ENCODE data around the gene PGF. TPM values are rescaled to one million over a fixed set of nuclear protein-coding genes. Genes with fewer than 3 reads are reported as not detected.

The PGF gene
- total and polyA plus RNA-seq, 4 donors = 7.6 to 33.7 (median 22.7) TPM

DNA sequence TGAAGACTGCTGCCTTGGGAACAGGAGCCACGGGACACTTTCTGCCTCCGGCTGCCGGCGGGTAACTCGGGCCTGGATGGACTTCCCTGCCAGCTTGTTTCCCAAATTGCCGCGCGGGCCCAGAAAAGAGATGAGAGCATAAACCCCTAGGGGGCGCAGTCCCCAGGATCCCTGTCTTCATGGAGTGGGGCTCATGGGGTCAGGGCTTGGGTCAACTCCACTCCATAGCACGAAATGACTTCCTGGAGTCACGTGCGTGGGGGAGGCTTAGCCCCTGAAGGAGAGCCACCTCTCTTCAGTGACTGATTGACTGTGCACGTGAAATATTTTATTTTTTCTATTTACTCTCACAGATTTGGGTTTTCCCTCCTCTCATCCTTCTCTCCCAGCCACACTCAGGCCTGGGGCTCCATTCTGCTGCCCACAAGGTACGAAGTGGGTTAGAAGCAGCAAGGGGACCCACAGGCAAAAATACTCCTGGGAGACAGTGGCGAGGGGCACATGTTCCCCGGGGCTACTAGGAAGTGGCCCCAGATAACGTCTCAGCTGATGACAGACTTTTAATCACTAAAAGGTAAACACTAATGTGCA, 10.0 kb downstream of the PGF start:
- Histone ChIP-seq H3K4me3 (ENCODE audit: low read length in 2 of 2) (no peak overlapping the region), H3K27me3 (ENCODE audit: control insufficient read depth in 1 of 2, insufficient read depth in 2 of 2, low read length in 1 of 2) (no peaks in the 10 kb centered on the region), H3K4me1 (ENCODE audit: control insufficient read depth in 1 of 2, insufficient read depth in 2 of 2, low read length in 2 of 2) (no peaks in the 10 kb centered on the region), H3K36me3 (ENCODE audit: control insufficient read depth in 1 of 2, insufficient read depth in 2 of 2, low read length in 1 of 2) (no peaks in the 10 kb centered on the region), H3K27ac (ENCODE audit: low read depth in 1 of 2, low read length in 2 of 2) (no peak overlapping the region), H3K9me3 (ENCODE audit: control insufficient read depth, low read length) (no peaks in the 10 kb centered on the region)
- intact Hi-C loops (cut with DNase I) = loop anchor here (5.0 to 10.0 kb wide), 3 partner anchors 33 to 119 kb away; partner anchors contain the start of genes ACYP1 (in 1 of the 2) and ZC2HC1C (in 1 of the 2)
- ATAC-seq (ENCODE audit: low FRiP score) (no peak), DNase-seq (peak; percentile 58 to 79)
- 72 to 75% methylated on average over 17 of the region's 17 CpGs for WGBS, 2 donors

DNA sequence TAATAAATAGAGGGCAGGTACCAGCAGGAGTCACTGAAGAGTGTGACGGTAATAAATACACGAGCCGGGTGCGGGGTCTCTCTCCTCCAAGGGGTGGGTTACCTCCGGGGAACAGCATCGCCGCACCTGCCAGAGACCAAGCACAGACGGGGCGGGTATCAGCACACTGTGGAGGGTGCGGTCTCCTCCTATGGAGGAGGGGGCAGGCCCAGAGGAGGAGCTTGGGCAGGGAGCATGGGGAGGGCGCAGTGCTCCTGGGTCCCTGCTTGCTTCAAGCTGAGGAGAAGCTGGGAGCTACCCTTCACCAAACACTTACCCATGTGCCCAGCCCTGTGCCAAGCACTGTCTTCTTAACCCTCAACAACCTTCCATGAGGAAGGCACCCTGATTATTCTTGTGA, 12.8 kb downstream of the PGF start:
- H3K27me3 ChIP-seq (ENCODE audit: control insufficient read depth in 1 of 2, insufficient read depth in 2 of 2, low read length in 1 of 2) = no peaks in the 10 kb centered on the region
- H3K9me3 ChIP-seq (ENCODE audit: control insufficient read depth, low read length) = no peaks in the 10 kb centered on the region
- no peak overlapping the region for H3K4me3 ChIP-seq (ENCODE audit: low read length in 2 of 2)
- ATAC-seq (ENCODE audit: low FRiP score) = no peak
- no peaks in the 10 kb centered on the region for H3K36me3 ChIP-seq (ENCODE audit: control insufficient read depth in 1 of 2, insufficient read depth in 2 of 2, low read length in 1 of 2)
- peak overlapping the region; percentile 68 to 84 for H3K27ac ChIP-seq (ENCODE audit: low read depth in 1 of 2, low read length in 2 of 2)
- intact Hi-C loops (cut with DNase I) = loop anchor here in 1 of 2 donors (10.0 kb wide), 1 partner anchor 122 kb away; the partner anchor contains the start of genes ACYP1 and ZC2HC1C
- WGBS, 2 donors = 85 to 87% methylated on average over 10 to 11 of the region's 11 CpGs
- H3K4me1 ChIP-seq (ENCODE audit: control insufficient read depth in 1 of 2, insufficient read depth in 2 of 2, low read length in 2 of 2) = no peaks in the 10 kb centered on the region
- DNase-seq = peak in 1 of 2 donors; percentile 74

DNA sequence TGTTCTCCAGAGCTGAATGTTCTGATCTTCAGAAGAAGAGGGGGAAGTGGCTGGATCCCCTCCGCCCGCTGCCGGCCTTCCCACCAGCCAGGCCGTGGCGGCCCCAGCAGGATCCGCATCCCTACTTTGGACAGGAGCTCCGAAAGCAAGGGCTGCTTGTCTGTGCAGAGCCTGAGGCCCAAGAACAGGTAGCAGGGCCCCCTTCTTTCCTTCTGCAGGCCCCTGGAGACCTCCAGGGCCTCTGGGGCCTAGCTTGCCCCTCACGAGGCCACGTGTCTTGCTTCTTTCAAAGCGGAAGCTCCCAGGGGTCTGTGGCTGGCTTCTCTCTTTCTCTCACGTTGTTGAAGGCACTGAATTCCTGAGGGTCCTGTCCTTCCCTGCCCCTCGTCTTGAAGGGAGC, 13.2 kb downstream of the PGF start:
- Histone ChIP-seq H3K4me1 (ENCODE audit: control insufficient read depth in 1 of 2, insufficient read depth in 2 of 2, low read length in 2 of 2) (no peaks in the 10 kb centered on the region), H3K36me3 (ENCODE audit: control insufficient read depth in 1 of 2, insufficient read depth in 2 of 2, low read length in 1 of 2) (no peaks in the 10 kb centered on the region), H3K27ac (ENCODE audit: low read depth in 1 of 2, low read length in 2 of 2) (peak overlapping the region; percentile 68 to 84), H3K9me3 (ENCODE audit: control insufficient read depth, low read length) (no peaks in the 10 kb centered on the region), H3K27me3 (ENCODE audit: control insufficient read depth in 1 of 2, insufficient read depth in 2 of 2, low read length in 1 of 2) (no peaks in the 10 kb centered on the region), H3K4me3 (ENCODE audit: low read length in 2 of 2) (no peak overlapping the region)
- DNase-seq = peak in 1 of 2 donors; percentile 67
- intact Hi-C loops (cut with DNase I) = loop anchor here in 1 of 2 donors (10.0 kb wide), 1 partner anchor 123 kb away; the partner anchor contains the start of genes ACYP1 and ZC2HC1C
- no peak for ATAC-seq (ENCODE audit: low FRiP score)
- 66 to 82% methylated on average over 12 of the region's 12 CpGs for WGBS, 2 donors

DNA sequence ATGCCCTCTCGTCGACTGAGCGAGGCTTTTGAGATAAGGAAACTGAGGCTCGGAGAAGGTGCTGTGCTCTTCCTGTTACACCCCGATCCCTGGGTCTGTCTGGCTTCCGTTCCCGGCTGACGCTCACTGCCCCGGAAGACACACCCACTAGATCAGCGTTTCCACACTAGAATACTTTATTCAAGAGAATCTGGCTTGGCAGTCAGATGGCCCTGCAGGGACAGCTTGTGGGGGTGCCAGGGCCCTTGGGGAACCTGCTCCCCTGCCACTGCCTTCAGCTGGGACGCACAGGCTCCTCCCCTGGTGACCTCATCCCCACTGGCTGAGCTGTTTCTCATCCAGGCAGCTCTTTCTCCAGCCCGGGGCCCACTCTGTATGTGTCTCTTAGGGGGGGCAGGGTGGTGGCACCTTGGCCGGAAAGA, 13.7 kb downstream of the PGF start:
- Histone ChIP-seq H3K36me3 (ENCODE audit: control insufficient read depth in 1 of 2, insufficient read depth in 2 of 2, low read length in 1 of 2) (no peaks in the 10 kb centered on the region), H3K27me3 (ENCODE audit: control insufficient read depth in 1 of 2, insufficient read depth in 2 of 2, low read length in 1 of 2) (no peaks in the 10 kb centered on the region), H3K4me1 (ENCODE audit: control insufficient read depth in 1 of 2, insufficient read depth in 2 of 2, low read length in 2 of 2) (no peaks in the 10 kb centered on the region), H3K4me3 (ENCODE audit: low read length in 2 of 2) (no peak overlapping the region), H3K9me3 (ENCODE audit: control insufficient read depth, low read length) (no peaks in the 10 kb centered on the region), H3K27ac (ENCODE audit: low read depth in 1 of 2, low read length in 2 of 2) (peak overlapping the region; percentile 68 to 84)
- intact Hi-C loops (cut with DNase I) = loop anchor here in 1 of 2 donors (10.0 kb wide), 1 partner anchor 123 kb away; the partner anchor contains the start of genes ACYP1 and ZC2HC1C
- ATAC-seq (ENCODE audit: low FRiP score) (peak; percentile 27), DNase-seq (peak; percentile 89 to 92)
- whole genome bisulfite sequencing, 2 donors = 15 to 23% methylated on average over 13 of the region's 13 CpGs

DNA sequence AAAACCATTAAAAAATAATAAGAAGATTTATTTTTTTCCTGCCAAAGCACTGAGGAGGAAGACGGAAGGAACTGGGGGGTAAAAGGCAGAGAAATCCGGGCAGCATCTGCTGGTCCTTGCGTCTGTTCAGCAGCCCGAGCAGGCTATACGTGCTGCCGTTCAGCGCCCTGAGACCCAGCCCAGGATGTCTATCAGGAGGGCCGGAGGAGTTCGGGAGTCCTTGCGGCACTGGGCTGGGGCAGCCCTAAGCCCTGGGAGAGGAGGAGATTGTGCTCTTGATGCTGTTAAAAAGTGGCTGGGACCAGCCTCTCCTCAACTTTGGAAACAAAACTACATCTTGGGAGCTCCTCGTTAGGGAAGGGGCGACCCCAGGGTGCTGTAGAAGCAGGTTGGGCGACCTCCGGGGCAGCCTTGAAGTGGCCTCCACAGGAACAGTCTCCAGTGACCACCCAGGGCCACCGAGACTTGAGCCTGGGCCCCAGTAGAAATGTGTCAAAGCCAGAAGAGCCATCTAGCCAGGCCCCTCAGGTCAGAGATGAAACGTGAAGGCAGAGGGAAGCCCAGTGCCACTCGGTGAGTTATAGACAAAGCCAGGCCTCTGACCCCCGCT, 14.3 kb downstream of the PGF start:
- no peaks in the 10 kb centered on the region for H3K27me3 ChIP-seq (ENCODE audit: control insufficient read depth in 1 of 2, insufficient read depth in 2 of 2, low read length in 1 of 2)
- ATAC-seq (ENCODE audit: low FRiP score) (no peak), DNase-seq (peak; percentile 51 to 76)
- WGBS, 2 donors = 90 to 91% methylated on average over 18 of the region's 18 CpGs
- H3K4me1 ChIP-seq (ENCODE audit: control insufficient read depth in 1 of 2, insufficient read depth in 2 of 2, low read length in 2 of 2) = no peaks in the 10 kb centered on the region
- H3K36me3 ChIP-seq (ENCODE audit: control insufficient read depth in 1 of 2, insufficient read depth in 2 of 2, low read length in 1 of 2) = no peaks in the 10 kb centered on the region
- intact Hi-C loops (cut with DNase I) = loop anchor here in 1 of 2 donors (10.0 kb wide), 1 partner anchor 124 kb away; the partner anchor contains the start of genes ACYP1 and ZC2HC1C
- H3K27ac ChIP-seq (ENCODE audit: low read depth in 1 of 2, low read length in 2 of 2) = peak overlapping the region; percentile 36 to 84
- H3K9me3 ChIP-seq (ENCODE audit: control insufficient read depth, low read length) = no peaks in the 10 kb centered on the region
- no peak overlapping the region for H3K4me3 ChIP-seq (ENCODE audit: low read length in 2 of 2)

DNA sequence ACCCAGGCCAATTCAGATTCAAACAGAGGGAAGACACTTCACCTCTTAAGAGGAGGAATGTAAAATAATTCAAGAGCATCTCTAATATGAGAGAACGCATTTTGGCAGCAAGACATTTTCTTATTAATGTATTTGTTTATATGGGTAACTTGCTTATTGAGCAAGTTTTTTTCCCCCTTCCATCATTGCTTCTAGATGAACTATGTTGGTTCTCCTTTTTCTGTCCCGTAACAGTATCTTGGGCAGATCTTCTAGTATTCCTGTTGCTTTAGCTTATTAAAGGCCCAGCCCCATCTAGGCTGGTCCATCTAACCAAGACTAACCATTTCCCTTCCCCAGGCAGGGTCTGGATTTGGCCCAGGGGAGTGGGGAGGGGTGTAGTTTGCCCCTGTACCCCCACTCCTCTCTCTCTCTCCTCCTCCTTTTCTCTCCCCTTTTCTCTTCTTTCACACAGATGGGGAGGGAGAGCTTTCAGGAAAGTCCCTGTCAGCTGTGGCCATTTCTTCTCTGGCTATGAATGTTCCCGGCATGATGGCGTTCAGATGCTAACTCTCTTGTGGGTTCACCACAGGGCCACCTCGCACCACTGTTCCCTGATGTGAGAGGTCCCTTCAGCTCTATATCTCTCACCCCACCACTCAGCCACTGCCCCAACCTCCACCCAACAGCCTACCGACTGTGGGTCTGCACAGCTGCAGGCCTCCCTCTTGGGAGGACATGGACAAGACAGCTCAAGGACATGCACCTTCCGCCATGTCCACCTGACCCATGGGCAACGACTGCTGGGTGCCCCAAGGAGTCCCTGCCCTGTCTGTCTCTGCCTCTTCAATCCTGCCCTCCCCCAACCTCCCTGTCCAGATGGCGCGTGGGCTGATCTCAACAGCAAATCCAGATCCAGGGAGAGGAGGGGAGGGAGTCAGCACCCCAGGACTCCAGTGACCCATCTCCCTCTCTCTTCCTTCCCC, 16.6 kb downstream of the PGF start:
- no peaks in the 10 kb centered on the region for H3K36me3 ChIP-seq (ENCODE audit: control insufficient read depth in 1 of 2, insufficient read depth in 2 of 2, low read length in 1 of 2)
- H3K4me3 ChIP-seq (ENCODE audit: low read length in 2 of 2) = no peak overlapping the region
- peak overlapping the region; percentile 33 to 95 for H3K27ac ChIP-seq (ENCODE audit: low read depth in 1 of 2, low read length in 2 of 2)
- DNase-seq = peak in 1 of 2 donors; percentile 69
- H3K4me1 ChIP-seq (ENCODE audit: control insufficient read depth in 1 of 2, insufficient read depth in 2 of 2, low read length in 2 of 2) = no peaks in the 10 kb centered on the region
- no peaks in the 10 kb centered on the region for H3K9me3 ChIP-seq (ENCODE audit: control insufficient read depth, low read length)
- no peaks in the 10 kb centered on the region for H3K27me3 ChIP-seq (ENCODE audit: control insufficient read depth in 1 of 2, insufficient read depth in 2 of 2, low read length in 1 of 2)
- ATAC-seq (ENCODE audit: low FRiP score) = no peak
- WGBS, 2 donors = 95 to 98% methylated on average over 10 of the region's 10 CpGs
- intact Hi-C loops (cut with DNase I) = no loop called here

DNA sequence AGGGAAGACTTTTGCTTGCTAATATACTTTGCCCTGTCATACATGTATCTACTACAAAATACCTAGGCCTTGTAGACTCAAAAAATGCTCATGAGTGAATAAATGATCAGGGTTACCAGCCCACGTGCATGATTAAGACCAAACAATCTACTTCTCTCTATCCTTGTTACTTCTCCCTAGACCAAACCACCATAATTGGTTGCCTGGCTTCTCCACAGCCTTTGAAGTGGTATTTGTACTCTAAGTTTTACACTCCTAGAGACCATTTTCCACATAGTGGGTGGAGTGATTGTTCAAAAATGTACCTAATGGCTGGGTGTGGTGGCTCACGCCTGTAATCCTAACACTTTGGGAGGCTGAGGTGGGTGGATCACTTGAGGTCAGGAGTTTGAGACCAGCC, 18.2 kb downstream of the PGF start:
- 93 to 95% methylated on average over 2 of the region's 2 CpGs for WGBS, 2 donors
- ATAC-seq (ENCODE audit: low FRiP score) = no peak
- H3K9me3 ChIP-seq (ENCODE audit: control insufficient read depth, low read length) = no peaks in the 10 kb centered on the region

DNA sequence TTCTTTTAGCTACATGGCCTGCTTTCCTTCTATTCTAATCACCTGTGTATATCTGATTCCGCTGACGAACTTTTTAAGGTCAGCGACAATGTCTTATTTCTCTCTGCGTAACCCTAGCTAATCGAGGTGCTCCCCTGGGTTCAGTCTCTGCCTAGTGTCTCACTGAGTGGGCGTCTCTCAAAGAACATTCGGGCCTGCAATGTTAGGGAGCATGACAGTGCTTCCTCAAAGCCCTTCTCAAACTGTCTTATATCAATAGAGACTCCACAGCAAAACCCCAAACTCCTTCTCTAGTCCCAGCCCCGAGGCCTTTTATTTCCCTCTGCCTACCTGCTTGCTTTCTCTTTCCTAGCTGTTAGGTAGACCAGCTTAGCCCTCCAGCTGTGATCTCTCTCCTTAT, 18.7 kb downstream of the PGF start:
- H3K27me3 ChIP-seq (ENCODE audit: control insufficient read depth in 1 of 2, insufficient read depth in 2 of 2, low read length in 1 of 2) = no peaks in the 10 kb centered on the region
- intact Hi-C loops (cut with DNase I) = no loop called here
- no peaks in the 10 kb centered on the region for H3K36me3 ChIP-seq (ENCODE audit: control insufficient read depth in 1 of 2, insufficient read depth in 2 of 2, low read length in 1 of 2)
- H3K4me1 ChIP-seq (ENCODE audit: control insufficient read depth in 1 of 2, insufficient read depth in 2 of 2, low read length in 2 of 2) = no peaks in the 10 kb centered on the region
- DNase-seq (no peak), ATAC-seq (ENCODE audit: low FRiP score) (no peak)
- H3K4me3 ChIP-seq (ENCODE audit: low read length in 2 of 2) = no peak overlapping the region
- WGBS, 2 donors = 94% methylated on average over 8 of the region's 8 CpGs
- no peaks in the 10 kb centered on the region for H3K9me3 ChIP-seq (ENCODE audit: control insufficient read depth, low read length)
- no peak overlapping the region for H3K27ac ChIP-seq (ENCODE audit: low read depth in 1 of 2, low read length in 2 of 2)

More for the DNA sequence above, 18.2 kb downstream of the PGF start:
- no peak for DNase-seq
- Histone ChIP-seq H3K4me1 (ENCODE audit: control insufficient read depth in 1 of 2, insufficient read depth in 2 of 2, low read length in 2 of 2) (no peaks in the 10 kb centered on the region), H3K4me3 (ENCODE audit: low read length in 2 of 2) (no peak overlapping the region), H3K27me3 (ENCODE audit: control insufficient read depth in 1 of 2, insufficient read depth in 2 of 2, low read length in 1 of 2) (no peaks in the 10 kb centered on the region), H3K27ac (ENCODE audit: low read depth in 1 of 2, low read length in 2 of 2) (no peak overlapping the region), H3K36me3 (ENCODE audit: control insufficient read depth in 1 of 2, insufficient read depth in 2 of 2, low read length in 1 of 2) (no peaks in the 10 kb centered on the region)
- intact Hi-C loops (cut with DNase I) = no loop called here

Data from aorta (tissue), 5 donors.